HG02763 (cell line): ENCODE measurements around the gene ZNF536.
"Not testable (repeated sequence)": the region's sequence is repeated elsewhere in the genome, so short reads cannot be mapped to it uniquely, and the experiment has no call there.

Experiments used
- ATAC-seq: cut with Tn5 transposase; IDR thresholded peaks from one replicate; pipeline ENCODE4 v1.9.1; 2021; ENCODE audit warnings: mild to moderate bottlenecking, moderate library complexity; ENCODE audit not compliant: unreplicated experiment

The ZNF536 gene

GRCh38 chr19:30408734-30409301 is 36.6 kb downstream of the ZNF536 start:
- ATAC-seq: no peak

GRCh38 chr19:30411714-30412113 is 39.5 kb downstream of the ZNF536 start:
- no peak for ATAC-seq

GRCh38 chr19:30416375-30416774 is 44.2 kb downstream of the ZNF536 start:
- no peak for ATAC-seq

- ATAC-seq: not testable (repeated sequence)
Observed at GRCh38 chr19:30417166-30417565, 45.0 kb downstream of the ZNF536 start.

GRCh38 chr19:30419568-30420180 is 47.5 kb downstream of the ZNF536 start:
- ATAC-seq: no peak

GRCh38 chr19:30420316-30420715 is 48.1 kb downstream of the ZNF536 start:
- no peak for ATAC-seq

- no peak for ATAC-seq
Observed at GRCh38 chr19:30420881-30421280, 48.7 kb downstream of the ZNF536 start.

GRCh38 chr19:30421571-30421970 is 49.4 kb downstream of the ZNF536 start:
- no peak for ATAC-seq

GRCh38 chr19:30423481-30423880 is 51.3 kb downstream of the ZNF536 start:
- no peak for ATAC-seq

- no peak for ATAC-seq
Observed at GRCh38 chr19:30425885-30426838, 54.0 kb downstream of the ZNF536 start.

- no peak for ATAC-seq
Observed at GRCh38 chr19:30426864-30427263, 54.7 kb downstream of the ZNF536 start.

GRCh38 chr19:30428092-30428680 is 56.0 kb downstream of the ZNF536 start:
- no peak for ATAC-seq

GRCh38 chr19:30428844-30429243 is 56.7 kb downstream of the ZNF536 start:
- no peak for ATAC-seq

GRCh38 chr19:30430206-30430734 is 58.1 kb downstream of the ZNF536 start:
- ATAC-seq: no peak

GRCh38 chr19:30431591-30431990 is 59.4 kb downstream of the ZNF536 start:
- ATAC-seq: no peak

- no peak for ATAC-seq
Observed at GRCh38 chr19:30434797-30435594, 62.8 kb downstream of the ZNF536 start.

GRCh38 chr19:30437869-30438268 is 65.7 kb downstream of the ZNF536 start:
- ATAC-seq: no peak

- no peak for ATAC-seq
Observed at GRCh38 chr19:30439310-30439709, 67.1 kb downstream of the ZNF536 start.

GRCh38 chr19:30441011-30441410 is 68.8 kb downstream of the ZNF536 start:
- no peak for ATAC-seq

- ATAC-seq: no peak
Observed at GRCh38 chr19:30442674-30443073, 70.5 kb downstream of the ZNF536 start.
